GM13976 (cell line): ENCODE measurements around the gene ARHGDIA.

Experiments used
- DNase-seq: peaks from one replicate; pipeline ENCODE4 v3.0.0; 2012; ENCODE audit warnings: low spot score
- in situ Hi-C: fragments of 300-500 bp; cut with MboI; formaldehyde crosslinking; loops from one replicate; pipeline ENCODE4 v1.12.0; 2022; ENCODE audit warnings: low sequenced_read_pairs, mixed read lengths, inconsistent platforms; ENCODE audit not compliant: unreplicated experiment
- TF ChIP-seq, protein P1 (sequence below): IDR thresholded peaks from 2 replicates; pipeline ENCODE4 v1.5.1; 2012; ENCODE audit warnings: borderline replicate concordance, mild to moderate bottlenecking; ENCODE audit not compliant: insufficient read depth; ENCODE audit errors: extremely low read depth, missing control alignments, control extremely low read depth

Gene ARHGDIA

DNA sequence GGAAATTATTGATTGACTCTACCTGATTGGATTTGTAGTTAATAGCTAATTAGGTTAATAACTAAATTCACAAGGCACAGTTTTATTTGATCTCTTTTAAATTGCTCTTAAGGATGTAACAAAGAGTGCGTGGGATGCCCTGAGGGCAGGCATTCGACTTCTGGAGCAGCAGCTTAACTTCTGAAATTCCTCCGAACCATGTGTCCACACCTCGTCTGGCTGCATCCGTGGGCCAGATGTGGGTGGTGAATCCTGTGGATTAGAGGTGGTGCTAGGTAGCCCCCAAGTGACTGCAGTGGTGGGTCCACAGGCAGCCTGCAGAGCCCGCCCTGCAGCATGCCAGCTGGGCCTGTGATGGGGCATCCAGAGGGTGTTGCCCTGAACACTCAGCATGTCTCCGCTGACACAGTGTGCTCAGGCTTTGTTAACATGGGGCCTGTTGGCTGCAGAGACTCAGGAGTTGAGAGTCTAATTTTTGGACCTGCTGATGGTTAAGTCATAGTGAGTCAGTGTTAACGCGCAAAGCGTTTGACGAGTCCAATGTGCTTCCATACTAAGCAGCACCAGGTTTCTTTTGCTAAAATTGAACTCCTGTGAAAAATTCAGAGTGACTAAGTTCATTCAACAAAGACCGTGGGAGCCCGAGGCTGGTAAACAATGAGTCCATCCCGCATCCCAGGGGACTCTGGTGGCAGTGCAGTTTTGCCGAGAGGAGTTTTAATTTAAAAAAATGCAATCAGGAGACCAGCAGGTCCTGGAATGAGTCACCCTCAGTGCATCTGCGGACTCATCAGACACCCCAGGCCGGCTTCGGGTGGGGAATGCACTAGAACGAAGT is 27.1 kb upstream of the ARHGDIA start:
- TF ChIP-seq, protein P1, sequence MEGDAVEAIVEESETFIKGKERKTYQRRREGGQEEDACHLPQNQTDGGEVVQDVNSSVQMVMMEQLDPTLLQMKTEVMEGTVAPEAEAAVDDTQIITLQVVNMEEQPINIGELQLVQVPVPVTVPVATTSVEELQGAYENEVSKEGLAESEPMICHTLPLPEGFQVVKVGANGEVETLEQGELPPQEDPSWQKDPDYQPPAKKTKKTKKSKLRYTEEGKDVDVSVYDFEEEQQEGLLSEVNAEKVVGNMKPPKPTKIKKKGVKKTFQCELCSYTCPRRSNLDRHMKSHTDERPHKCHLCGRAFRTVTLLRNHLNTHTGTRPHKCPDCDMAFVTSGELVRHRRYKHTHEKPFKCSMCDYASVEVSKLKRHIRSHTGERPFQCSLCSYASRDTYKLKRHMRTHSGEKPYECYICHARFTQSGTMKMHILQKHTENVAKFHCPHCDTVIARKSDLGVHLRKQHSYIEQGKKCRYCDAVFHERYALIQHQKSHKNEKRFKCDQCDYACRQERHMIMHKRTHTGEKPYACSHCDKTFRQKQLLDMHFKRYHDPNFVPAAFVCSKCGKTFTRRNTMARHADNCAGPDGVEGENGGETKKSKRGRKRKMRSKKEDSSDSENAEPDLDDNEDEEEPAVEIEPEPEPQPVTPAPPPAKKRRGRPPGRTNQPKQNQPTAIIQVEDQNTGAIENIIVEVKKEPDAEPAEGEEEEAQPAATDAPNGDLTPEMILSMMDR, result no peak
- no peak for DNase-seq
- in situ Hi-C loops, result no loop called here

DNA sequence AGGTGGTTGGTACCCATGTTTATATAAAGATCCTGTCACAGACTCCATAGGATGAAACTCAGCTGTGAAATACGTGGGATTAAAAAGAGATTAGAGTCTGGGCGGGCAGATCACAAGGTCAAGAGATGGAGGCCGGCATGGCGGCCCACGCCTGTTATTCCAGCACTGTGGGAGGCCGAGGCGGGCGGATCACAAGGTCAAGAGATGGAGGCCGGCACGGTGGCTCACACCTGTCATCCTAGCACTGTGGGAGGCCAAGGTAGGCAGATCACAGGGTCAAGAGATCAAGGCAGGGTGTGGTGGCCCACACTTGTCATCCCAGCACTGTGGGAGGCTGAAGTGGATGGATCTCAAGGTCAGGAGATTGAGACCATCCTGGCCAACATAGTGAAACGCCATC is 24.3 kb upstream of the ARHGDIA start:
- in situ Hi-C loops, result no loop called here

DNA sequence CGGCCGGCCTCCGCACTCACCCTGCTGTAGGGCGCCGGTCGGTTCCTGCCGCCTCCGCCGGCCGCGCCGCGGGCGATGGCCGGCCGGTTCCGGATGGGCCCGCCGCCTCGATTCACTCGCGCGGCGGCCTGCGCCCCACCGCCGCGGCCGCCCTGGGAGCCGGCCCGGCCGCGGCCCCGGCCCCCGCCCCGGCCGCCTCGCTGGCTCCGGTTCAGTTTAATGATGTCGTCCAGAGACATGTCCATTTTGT is 20.1 kb upstream of the ARHGDIA start:
- TF ChIP-seq, protein P1, result no peak
- DNase-seq, result no peak
- in situ Hi-C loops, result no loop called here

More for the DNA sequence above, 24.3 kb upstream of the ARHGDIA start:
- DNase-seq, result no peak
- TF ChIP-seq, protein P1, result no peak

DNA sequence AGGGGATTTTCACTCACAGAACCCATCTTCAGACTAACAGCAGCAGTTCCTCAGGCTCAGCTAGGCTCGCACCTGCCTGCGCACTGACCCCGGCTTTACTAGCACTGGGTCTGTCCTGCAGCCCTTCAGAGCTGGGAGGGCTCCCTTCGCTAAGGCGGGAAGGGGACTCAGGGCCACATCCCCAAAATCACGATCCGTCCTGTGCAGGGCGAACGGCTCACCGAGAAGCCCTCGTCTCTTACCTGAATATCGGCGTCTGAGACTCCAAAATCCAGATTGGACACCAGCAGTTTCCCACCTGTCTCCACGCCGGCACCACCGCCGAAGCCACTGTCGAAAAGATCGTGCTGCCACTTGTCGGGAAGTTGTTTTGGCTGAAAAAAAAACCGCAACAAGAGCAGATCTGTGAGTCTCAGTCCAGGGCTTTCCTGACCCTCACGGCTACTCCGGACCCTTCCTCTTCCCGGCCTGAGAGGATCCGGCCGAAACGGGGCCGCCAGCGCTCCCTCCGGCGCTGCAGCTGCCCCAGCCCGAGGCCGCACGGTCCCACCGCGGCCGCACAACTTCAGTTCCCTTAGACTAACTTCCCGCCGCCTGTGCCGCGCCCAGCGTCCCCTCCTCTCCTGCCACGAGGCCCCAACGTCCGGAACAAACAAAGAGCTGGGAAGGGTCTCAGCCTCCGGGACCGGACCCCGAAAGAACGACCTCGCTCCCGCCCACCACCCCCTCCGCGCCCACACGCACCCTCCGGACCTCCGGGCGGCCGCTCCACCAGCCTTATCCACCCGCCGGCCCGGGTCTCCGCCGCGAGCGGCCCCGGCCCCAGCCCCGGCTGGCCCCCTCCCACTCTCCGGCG is 19.5 kb upstream of the ARHGDIA start:
- no peak for DNase-seq
- in situ Hi-C loops, result no loop called here
- TF ChIP-seq, protein P1, result no peak

DNA sequence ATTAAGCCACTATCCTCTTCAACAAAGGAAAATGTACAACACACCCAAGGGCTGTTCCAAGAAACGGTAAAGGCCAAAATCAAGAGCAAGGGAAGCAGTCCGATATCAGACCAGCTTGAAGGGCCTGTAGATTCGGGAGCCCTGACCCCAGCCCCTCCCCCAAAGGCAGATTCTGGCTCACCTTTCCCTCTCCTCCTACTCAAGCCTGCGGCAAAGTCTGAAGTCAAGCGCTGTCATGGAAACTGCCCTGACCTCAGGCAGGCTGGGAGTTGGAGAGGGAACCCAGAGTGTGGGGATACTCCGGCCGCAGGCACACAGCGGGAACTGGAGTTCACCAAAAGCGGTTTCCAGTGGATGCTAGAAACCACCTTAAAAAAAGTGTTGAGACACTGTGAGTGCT is 18.5 kb upstream of the ARHGDIA start:
- in situ Hi-C loops, result no loop called here
- no peak for DNase-seq
- TF ChIP-seq, protein P1, result no peak

DNA sequence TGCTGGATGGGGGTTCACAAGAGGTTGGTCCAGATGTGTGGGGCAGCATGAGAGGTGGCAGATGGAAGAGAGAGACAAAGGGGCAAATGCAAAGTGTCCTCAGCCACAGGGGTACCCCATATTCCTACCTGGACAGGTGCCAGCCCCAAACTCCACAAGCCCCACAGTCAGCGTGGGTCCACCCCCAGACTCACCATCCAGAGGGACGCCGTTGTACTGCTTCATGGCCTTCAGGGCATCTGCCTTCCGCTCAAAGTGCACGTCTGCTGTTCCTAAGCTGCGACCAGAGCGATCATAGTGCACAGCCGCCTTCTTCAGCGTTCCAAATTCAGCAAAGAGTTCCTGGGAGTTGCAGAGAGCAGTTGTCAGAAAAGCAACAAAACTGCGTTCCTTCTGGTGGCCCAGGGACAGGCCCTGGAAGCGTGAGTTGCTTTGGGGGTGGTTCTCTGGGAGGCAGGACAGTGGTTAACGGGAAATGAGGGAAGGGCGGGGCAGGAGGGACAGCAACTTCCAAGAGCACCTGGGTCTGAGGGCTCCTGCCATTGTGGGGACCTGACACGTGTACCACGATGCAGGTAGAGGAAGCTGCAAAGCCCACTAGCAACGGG is 18.0 kb upstream of the ARHGDIA start:
- in situ Hi-C loops, result no loop called here
- TF ChIP-seq, protein P1, result no peak
- no peak for DNase-seq
